ENCODE data around the gene GRM1. TPM values are rescaled to one million over a fixed set of nuclear protein-coding genes. Genes with fewer than 3 reads are reported as not detected.

Gene GRM1
- total and polyA plus RNA-seq, 9 of the 15 experiments (the other 6 are each of a cell fraction or from before 2014, with no cell fraction given): not detected

- H3K27me3 ChIP-seq (ENCODE audit: control insufficient read depth in 2 of 2, insufficient read depth in 2 of 2, low read length in 2 of 2): no peaks in the 10 kb centered on the region
- 0% methylated on average over 1 of the region's 1 CpG for WGBS (ENCODE audit: insufficient coverage, low coverage, missing lambda C conversion rate)
- 0 out of 2 replicates have a peak, but pooled peaks cover 1% of the 10 kb centered on the region for H3K9me3 ChIP-seq (replicated peaks; ENCODE audit: control insufficient read depth, insufficient read depth, low read depth, low read length)
- no peaks in the 10 kb centered on the region for H3K79me2 ChIP-seq (ENCODE audit: control insufficient read depth, insufficient read depth, low read length)
- no peaks in the 10 kb centered on the region for H3K9me1 ChIP-seq (ENCODE audit: control insufficient read depth, insufficient read depth, low read length)
- intact Hi-C loops (cut with micrococcal nuclease): no loop called here
- H2AFZ ChIP-seq (ENCODE audit: low read depth, low read length): no peak overlapping the region
- H3K9ac ChIP-seq (ENCODE audit: insufficient read depth in 1 of 2, low read depth in 2 of 2, low read length in 2 of 2): no peak overlapping the region
- no peaks in the 10 kb centered on the region for H4K20me1 ChIP-seq (replicated peaks; ENCODE audit: control insufficient read depth, insufficient read depth, low read length)
- no peak for ATAC-seq
- no peak overlapping the region for H3K4me2 ChIP-seq (ENCODE audit: insufficient read depth, low read length)
- no peaks in the 10 kb centered on the region for H3K4me1 ChIP-seq (replicated peaks in 1 of 2; ENCODE audit: control insufficient read depth in 2 of 2, insufficient read depth in 2 of 2, low read length in 2 of 2)
- H3K27ac ChIP-seq (ENCODE audit: extremely low read depth, low read depth, low read length): no peak overlapping the region
- in situ Hi-C loops (cut with MboI): no loop called here
- no peaks in the 10 kb centered on the region for H3K36me3 ChIP-seq (ENCODE audit: control insufficient read depth, insufficient read depth, low read length)
- no peak for TF ChIP-seq ZNF224 (CRISPR knock-in tag; IDR thresholded peaks at IDR 0.05)
- no TSS peak for BruUV-seq (replicated peaks)
- DNase-seq (ENCODE audit: extremely low read depth in 1 of 4, low spot score in 3 of 4): no peak
- no peak overlapping the region for H3K4me3 ChIP-seq
- FAIRE-seq: no peak
- ChIA-PET CTCF (ENCODE audit: low intra/inter-chr PET ratio) (no interaction called here), POLR2A (interaction anchor here (1.5 kb wide), 1 partner anchor 9 kb away, joined by 3 read pairs; no protein-coding TSS in a partner anchor)
Measured at GRCh38 chr6:146149770-146150169, 120.9 kb downstream of the GRM1 start.

DNA sequence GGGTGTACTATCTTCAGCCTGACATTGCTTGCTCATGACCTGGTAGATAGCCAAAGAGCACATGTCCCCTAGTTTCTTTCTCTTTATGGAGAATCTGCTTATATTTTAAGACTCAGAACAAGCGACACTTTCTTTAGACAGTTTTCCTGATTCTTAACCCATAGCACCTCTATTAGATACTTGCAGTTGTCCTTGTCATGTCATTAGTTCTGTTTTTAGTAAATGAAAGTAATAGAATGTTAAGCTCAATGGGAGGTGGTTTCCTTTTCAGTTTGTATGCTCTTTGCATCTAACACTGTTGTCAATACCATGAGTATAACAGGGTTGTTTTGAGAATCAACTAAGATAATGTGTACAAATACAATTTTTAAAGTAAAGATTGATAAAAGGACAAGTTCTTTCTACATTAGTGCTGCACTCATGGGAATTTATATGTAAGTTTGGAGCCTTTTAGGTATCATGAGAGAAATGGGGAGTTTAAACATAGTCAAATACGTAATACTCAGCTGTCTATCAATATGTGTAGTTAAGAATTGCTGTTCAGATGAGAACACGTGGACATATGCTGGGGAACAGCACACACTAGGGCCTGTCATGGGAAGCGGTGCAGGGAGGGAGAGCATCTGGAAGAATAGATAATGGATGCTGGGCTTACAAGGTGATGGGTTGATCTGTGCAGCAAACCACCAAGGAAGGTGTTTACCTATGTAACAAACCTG is 124.3 kb downstream of the GRM1 start:
- ChIA-PET CTCF (ENCODE audit: low intra/inter-chr PET ratio) (no interaction called here), POLR2A (no interaction called here)
- Histone ChIP-seq H3K9ac (ENCODE audit: insufficient read depth in 1 of 2, low read depth in 2 of 2, low read length in 2 of 2) (no peak overlapping the region), H2AFZ (ENCODE audit: low read depth, low read length) (no peak overlapping the region), H3K9me3 (replicated peaks; ENCODE audit: control insufficient read depth, insufficient read depth, low read depth, low read length) (no peaks in the 10 kb centered on the region), H3K9me1 (ENCODE audit: control insufficient read depth, insufficient read depth, low read length) (no peaks in the 10 kb centered on the region), H3K4me2 (ENCODE audit: insufficient read depth, low read length) (no peak overlapping the region), H3K27ac (ENCODE audit: extremely low read depth, low read depth, low read length) (no peak overlapping the region), H3K36me3 (ENCODE audit: control insufficient read depth, insufficient read depth, low read length) (no peaks in the 10 kb centered on the region), H3K27me3 (ENCODE audit: control insufficient read depth in 2 of 2, insufficient read depth in 2 of 2, low read length in 2 of 2) (no peaks in the 10 kb centered on the region), H3K4me3 (no peak overlapping the region), H4K20me1 (replicated peaks; ENCODE audit: control insufficient read depth, insufficient read depth, low read length) (no peaks in the 10 kb centered on the region), H3K79me2 (ENCODE audit: control insufficient read depth, insufficient read depth, low read length) (no peaks in the 10 kb centered on the region), H3K4me1 (replicated peaks in 1 of 2; ENCODE audit: control insufficient read depth in 2 of 2, insufficient read depth in 2 of 2, low read length in 2 of 2) (no peaks in the 10 kb centered on the region)
- BruUV-seq (replicated peaks): no TSS peak
- ATAC-seq: no peak
- intact Hi-C loops (cut with micrococcal nuclease) (no loop called here), in situ Hi-C loops (cut with MboI) (no loop called here)
- no peak for DNase-seq (ENCODE audit: extremely low read depth in 1 of 4, low spot score in 3 of 4)
- WGBS (ENCODE audit: insufficient coverage, low coverage, missing lambda C conversion rate): 2% methylated on average over 4 of the region's 4 CpGs
- FAIRE-seq: no peak
- no peak for TF ChIP-seq ZNF644 (tag; IDR thresholded peaks at IDR 0.05; ENCODE audit: low read depth)
- TF ChIP-seq MED1 (CRISPR knock-in tag; IDR thresholded peaks at IDR 0.05; ENCODE audit: borderline replicate concordance): no peak
- no peak for TF ChIP-seq CBFA2T3 (IDR thresholded peaks at IDR 0.05)
- TF ChIP-seq HNRNPL (IDR thresholded peaks at IDR 0.05; ENCODE audit: low read depth, low read length): no peak
- no peak for TF ChIP-seq NFIC (IDR thresholded peaks at IDR 0.05)
- TF ChIP-seq SETDB1 (IDR thresholded peaks at IDR 0.05; ENCODE audit: low read length): no peak
- TF ChIP-seq ILF3 (IDR thresholded peaks at IDR 0.05; ENCODE audit: borderline replicate concordance): no peak
- TF ChIP-seq ETV5 (CRISPR knock-in tag; IDR thresholded peaks at IDR 0.05; ENCODE audit: low read depth): no peak
- TF ChIP-seq, protein P1, sequence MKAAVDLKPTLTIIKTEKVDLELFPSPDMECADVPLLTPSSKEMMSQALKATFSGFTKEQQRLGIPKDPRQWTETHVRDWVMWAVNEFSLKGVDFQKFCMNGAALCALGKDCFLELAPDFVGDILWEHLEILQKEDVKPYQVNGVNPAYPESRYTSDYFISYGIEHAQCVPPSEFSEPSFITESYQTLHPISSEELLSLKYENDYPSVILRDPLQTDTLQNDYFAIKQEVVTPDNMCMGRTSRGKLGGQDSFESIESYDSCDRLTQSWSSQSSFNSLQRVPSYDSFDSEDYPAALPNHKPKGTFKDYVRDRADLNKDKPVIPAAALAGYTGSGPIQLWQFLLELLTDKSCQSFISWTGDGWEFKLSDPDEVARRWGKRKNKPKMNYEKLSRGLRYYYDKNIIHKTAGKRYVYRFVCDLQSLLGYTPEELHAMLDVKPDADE (conservative IDR thresholded peaks at IDR 0.05; ENCODE audit: control insufficient read depth, low read depth, low read length): no peak
